NB4 (cell line): Measurements from ENCODE around the gene SRSF12.

Source experiments
- DNase-seq: peaks from one replicate; pipeline ENCODE4 v3.0.0; 2010; ENCODE audit warnings: low read depth
- H3K4me3 ChIP-seq: one replicate; pipeline ENCODE4 v1.5.1; 2011; ENCODE audit warnings: mild to moderate bottlenecking, low read depth, low read length, moderate library complexity
- MYC ChIP-seq: IDR thresholded peaks from 2 replicates; pipeline ENCODE4 v1.6.1; 2011; ENCODE audit warnings: low read depth, low read length
- POLR2A ChIP-seq: IDR thresholded peaks from 2 replicates; pipeline ENCODE4 v1.6.1; 2011; ENCODE audit warnings: mild to moderate bottlenecking; ENCODE audit not compliant: insufficient read length; ENCODE audit errors: extremely low read depth
- TF ChIP-seq, protein P1 (sequence below): IDR thresholded peaks from 2 replicates; pipeline ENCODE4 v1.6.1; 2011; ENCODE audit warnings: low read depth, low read length
- TF ChIP-seq, protein P2 (sequence below): IDR thresholded peaks from one replicate; pipeline ENCODE4 v1.5.1; 2012; ENCODE audit warnings: low read depth, low read length

SRSF12 gene

DNA sequence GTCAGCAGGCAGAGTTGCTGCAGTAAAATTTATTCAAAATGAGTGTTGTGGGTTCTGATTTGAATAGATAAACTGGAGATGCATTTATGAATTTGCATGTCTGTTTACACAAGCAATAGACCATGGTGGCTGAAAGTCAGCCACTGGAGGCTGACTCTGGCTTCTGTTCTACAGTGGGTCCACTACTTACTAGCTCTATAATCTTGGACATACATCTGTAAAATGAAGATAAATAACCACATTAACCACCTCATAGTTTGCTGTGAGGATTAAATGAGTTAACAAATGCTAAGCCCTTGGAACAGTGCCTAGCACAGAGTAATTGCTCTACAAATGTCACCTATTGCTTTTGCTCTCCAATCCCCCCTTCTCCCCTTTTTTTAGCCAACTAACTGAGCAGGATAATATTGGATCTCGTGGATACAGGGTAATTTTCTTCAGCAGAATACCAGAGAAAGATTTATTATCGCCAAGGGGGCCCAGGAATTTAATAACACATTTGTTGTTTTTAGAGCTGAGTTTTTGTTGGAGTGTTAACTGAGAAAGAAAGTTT is 26.6 kb upstream of the SRSF12 start:
- TF ChIP-seq, protein P1, sequence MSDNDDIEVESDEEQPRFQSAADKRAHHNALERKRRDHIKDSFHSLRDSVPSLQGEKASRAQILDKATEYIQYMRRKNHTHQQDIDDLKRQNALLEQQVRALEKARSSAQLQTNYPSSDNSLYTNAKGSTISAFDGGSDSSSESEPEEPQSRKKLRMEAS: no peak
- no peak for TF ChIP-seq POLR2A
- TF ChIP-seq, protein P2, sequence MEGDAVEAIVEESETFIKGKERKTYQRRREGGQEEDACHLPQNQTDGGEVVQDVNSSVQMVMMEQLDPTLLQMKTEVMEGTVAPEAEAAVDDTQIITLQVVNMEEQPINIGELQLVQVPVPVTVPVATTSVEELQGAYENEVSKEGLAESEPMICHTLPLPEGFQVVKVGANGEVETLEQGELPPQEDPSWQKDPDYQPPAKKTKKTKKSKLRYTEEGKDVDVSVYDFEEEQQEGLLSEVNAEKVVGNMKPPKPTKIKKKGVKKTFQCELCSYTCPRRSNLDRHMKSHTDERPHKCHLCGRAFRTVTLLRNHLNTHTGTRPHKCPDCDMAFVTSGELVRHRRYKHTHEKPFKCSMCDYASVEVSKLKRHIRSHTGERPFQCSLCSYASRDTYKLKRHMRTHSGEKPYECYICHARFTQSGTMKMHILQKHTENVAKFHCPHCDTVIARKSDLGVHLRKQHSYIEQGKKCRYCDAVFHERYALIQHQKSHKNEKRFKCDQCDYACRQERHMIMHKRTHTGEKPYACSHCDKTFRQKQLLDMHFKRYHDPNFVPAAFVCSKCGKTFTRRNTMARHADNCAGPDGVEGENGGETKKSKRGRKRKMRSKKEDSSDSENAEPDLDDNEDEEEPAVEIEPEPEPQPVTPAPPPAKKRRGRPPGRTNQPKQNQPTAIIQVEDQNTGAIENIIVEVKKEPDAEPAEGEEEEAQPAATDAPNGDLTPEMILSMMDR: no peak
- TF ChIP-seq MYC: no peak

DNA sequence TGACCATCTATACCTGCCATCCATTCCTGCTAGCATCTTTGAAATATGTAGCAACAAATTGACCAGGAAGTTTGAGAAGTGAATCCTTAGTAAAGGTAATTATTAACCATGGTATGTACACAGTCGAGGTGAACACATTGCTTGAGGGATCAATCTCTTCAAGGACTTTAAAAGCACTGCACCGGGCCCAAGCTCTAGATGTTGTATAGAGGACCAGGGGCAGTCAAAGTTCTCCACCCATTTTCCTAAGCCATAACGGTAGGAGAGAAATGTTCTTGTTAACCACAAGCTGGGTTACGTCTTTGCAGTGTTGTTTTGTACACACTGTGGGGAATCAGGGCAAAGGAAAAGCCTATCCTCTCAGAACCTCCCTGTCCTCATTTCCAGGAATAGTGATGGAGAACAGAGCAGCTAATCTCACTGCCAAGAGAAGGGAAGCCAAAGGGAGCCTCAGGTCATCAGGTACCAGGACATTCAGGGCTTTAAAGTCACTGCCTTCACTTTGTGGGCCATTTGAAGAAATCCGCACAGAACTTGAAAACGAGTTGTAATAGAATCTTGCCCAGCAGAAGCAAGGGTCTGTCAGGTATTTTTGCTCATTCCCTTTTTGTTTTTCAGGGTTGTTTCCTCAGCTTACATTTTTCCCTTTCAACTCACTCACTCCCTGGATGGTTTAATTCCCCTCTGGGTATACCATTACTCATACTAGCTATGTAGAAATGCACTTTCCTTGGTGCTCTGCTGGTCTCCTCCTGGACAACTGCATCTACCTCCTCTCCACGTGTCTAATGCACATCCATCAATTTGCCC is 22.7 kb upstream of the SRSF12 start:
- DNase-seq: no peak
- H3K4me3 ChIP-seq: no peak overlapping the region
- TF ChIP-seq, protein P1: no peak
- TF ChIP-seq POLR2A: no peak

More for the DNA sequence above, 26.6 kb upstream of the SRSF12 start:
- H3K4me3 ChIP-seq: no peak overlapping the region
- DNase-seq: peak; percentile 18

DNA sequence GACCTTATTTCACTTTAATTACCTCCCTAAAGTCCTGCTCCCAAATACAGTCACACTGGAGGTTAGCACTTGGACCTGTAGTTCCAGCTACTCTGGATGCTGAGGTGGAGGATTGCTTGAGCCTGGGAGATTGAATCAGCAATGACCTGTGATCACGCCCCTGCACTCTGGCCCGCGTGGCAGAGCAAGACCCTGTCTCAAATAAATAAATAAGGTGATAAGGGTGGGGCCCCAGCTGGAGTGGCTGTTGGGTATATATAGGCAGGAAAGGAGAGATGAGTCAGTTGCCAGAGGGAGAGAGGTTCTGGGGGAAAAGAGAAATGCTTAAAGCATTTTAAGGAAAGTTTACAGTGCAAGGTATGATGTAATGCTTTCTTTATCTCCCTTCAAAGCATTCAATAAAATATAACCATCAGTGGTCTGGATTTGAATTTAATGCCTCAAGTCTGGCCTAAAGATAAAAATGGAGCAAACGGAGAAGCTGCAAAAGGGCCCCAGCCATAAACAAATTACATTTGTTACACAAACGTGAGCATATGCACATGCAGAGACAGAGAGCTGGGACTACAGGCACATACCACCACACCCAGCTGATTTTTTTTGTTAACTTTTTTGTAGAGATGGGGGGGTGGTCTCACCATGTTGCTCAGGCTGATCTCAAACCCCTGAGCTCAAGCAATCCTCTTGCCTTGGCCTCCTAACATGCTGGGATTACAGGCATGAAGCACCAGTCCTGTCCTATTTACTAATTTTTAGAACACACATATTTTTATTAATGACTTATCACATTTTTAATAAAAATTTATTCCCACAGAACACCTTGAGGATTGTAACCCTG is 21.9 kb upstream of the SRSF12 start:
- no peak for TF ChIP-seq POLR2A
- TF ChIP-seq, protein P2: no peak
- no peak for TF ChIP-seq MYC
- TF ChIP-seq, protein P1: no peak
- DNase-seq: no peak
- no peak overlapping the region for H3K4me3 ChIP-seq

DNA sequence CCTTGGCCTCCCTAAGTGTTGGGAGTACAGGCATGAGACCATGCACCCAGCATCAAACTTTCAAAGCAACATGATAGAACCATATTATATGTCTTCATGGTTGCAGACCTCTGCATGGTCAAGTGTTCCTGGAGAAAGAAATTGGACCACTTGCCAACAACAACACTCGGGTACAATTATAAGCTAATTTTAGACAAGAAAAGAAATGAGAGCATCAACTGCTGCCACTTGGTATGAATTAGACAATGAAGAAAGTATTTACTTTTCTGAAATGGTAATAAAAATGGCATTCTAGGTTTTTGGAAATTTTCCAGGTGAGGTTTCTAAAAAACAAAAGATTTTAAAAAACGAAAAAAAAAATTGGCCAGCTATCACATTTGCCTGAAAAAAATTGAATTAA is 20.3 kb upstream of the SRSF12 start:
- TF ChIP-seq MYC (no peak), POLR2A (no peak)
- TF ChIP-seq, protein P1: no peak
- TF ChIP-seq, protein P2: no peak
- no peak for DNase-seq

DNA sequence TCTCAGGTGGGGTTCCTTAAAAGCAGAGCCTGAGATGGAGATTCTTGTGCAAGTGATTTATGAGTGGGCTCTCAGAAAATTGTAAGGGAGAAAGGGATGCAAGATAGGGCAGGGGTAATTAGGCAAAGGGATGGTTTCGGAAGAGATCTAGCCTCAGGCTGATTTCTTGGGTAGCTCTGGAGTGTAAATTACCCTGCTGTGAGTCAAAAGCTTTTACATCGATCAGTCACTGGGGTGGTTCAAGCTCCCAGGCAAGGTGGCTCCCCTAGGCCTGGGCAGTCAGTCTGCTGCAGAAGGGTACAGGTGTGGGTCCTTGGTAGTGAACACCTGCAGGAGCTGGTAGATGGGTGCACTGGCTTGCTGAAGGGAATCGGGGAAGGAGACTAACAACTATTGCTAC is 16.9 kb upstream of the SRSF12 start:
- TF ChIP-seq, protein P2: no peak
- TF ChIP-seq MYC (no peak), POLR2A (no peak)
- TF ChIP-seq, protein P1: no peak
- no peak for DNase-seq
- no peak overlapping the region for H3K4me3 ChIP-seq

More for the DNA sequence above, 20.3 kb upstream of the SRSF12 start:
- no peak overlapping the region for H3K4me3 ChIP-seq

DNA sequence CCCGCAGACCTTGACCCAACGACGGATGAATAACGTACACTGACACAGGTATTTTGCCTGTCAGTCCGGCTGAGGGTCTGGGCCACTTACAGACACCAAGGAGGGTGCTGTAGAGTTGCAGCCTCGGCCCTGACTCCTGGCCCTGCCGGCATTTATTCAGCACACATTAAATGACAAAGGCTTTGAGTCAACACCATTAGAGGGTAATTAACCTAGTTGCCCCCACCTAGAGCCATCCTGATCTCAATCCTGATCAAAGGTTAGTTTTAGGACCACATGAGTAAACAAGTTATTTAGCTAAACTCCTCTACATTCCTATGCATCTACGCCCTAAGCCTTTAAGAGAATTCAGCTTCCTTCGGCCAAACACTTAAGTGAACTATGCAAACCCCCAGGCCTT is 16.1 kb upstream of the SRSF12 start:
- DNase-seq: no peak
- no peak overlapping the region for H3K4me3 ChIP-seq
- TF ChIP-seq, protein P1: no peak
- TF ChIP-seq, protein P2: no peak
- no peak for TF ChIP-seq MYC
- no peak for TF ChIP-seq POLR2A
